ENCODE data around the gene ACE. TPM values are rescaled to one million over a fixed set of nuclear protein-coding genes. Genes with fewer than 3 reads are reported as not detected.
"Not testable (repeated sequence)": the region's sequence is repeated elsewhere in the genome, so short reads cannot be mapped to it uniquely, and the experiment has no call there.

Gene ACE
- total RNA-seq, 6 experiments from 2014 or later: 1.6 to 2.1 (median 1.7) TPM

DNA sequence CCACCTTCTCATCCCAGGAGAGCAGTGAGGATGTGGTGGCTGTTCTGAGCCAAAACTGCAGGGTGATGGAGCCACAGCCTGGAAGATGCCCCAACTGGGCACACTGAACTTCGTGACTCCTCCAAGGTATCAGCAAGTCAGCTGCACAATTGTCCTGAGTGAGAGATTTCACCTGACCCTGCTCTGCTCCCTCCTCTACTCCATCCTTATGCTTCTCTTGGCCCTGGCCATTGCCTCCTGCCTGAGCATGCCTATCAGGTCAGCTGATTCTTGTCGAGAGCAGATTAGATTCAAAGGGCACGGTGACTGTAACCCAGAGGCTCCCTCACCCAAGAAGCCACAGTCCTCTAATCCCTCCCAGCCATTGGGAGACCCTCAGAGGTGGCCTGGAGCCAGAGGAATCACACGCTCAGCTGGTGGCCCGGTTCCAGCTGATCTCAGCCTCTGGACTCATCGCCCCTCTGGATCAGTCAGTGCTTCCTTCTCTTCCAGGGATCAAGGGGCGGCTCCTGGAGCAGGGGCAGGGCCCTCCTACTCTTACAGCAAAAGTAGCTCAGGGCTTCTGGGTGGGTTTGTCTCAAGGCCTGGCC lies 23.8 kb upstream of the ACE start:
- Mint-ChIP-seq H3K4me1 (ENCODE audit: low read depth) (peaks cover 21% of the 10 kb centered on the region), H3K27ac (no peak overlapping the region), H3K27me3 (ENCODE audit: insufficient read depth) (peaks cover 5% of the 10 kb centered on the region; the same call in 1 of the 2 replicates), H3K9me3 (no peaks in the 10 kb centered on the region), H3K36me3 (ENCODE audit: low read depth) (no peaks in the 10 kb centered on the region), H3K4me3 (no peak overlapping the region)
- no peak for DNase-seq
- TF ChIP-seq, protein P1, sequence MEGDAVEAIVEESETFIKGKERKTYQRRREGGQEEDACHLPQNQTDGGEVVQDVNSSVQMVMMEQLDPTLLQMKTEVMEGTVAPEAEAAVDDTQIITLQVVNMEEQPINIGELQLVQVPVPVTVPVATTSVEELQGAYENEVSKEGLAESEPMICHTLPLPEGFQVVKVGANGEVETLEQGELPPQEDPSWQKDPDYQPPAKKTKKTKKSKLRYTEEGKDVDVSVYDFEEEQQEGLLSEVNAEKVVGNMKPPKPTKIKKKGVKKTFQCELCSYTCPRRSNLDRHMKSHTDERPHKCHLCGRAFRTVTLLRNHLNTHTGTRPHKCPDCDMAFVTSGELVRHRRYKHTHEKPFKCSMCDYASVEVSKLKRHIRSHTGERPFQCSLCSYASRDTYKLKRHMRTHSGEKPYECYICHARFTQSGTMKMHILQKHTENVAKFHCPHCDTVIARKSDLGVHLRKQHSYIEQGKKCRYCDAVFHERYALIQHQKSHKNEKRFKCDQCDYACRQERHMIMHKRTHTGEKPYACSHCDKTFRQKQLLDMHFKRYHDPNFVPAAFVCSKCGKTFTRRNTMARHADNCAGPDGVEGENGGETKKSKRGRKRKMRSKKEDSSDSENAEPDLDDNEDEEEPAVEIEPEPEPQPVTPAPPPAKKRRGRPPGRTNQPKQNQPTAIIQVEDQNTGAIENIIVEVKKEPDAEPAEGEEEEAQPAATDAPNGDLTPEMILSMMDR (IDR thresholded peaks at IDR 0.05): no peak

DNA sequence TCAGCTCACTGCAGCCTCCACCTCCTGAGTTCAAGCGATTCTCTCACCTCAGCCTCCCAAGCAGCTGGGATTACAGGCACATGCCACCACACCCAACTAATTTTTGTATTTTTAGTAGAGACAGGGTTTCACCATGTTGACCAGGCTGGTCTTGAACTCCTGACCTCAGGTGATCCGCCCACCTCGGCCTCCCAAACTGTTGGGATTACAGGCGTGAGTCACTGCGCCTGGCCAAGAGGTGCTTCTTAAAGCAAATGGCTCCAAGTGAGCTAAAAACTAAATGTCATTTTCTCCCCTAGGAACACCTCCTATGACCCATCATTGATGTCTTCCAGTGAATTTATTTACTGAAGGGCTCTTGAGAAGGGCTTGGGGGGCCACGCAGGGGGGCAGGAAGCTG lies 22.5 kb upstream of the ACE start:
- not testable (repeated sequence) for H3K27me3 Mint-ChIP-seq (ENCODE audit: insufficient read depth); H3K4me3 Mint-ChIP-seq; H3K9me3 Mint-ChIP-seq; H3K27ac Mint-ChIP-seq; H3K36me3 Mint-ChIP-seq (ENCODE audit: low read depth); DNase-seq
- H3K4me1 Mint-ChIP-seq (ENCODE audit: low read depth): peaks cover 21% of the 10 kb centered on the region

DNA sequence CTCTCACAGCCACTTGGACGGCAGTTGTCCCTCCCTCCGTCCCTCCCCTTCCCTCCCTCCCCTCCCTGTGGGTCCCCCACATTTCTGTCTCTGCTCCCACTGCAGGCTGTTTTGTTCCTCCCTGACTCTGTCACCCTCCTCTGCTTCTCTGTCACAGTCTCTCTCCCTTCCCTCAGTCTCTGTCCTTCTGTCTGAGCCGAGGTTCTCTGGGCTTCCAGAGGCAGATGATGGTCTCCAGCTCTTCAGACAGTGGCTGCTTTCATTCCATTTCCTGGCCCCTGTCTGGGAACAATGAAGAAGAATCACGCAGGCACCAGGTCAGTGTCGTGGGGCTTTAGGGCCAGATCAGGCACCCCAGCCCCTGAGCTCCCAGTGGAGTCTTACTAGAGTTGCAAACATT lies 21.9 kb upstream of the ACE start:
- H3K36me3 Mint-ChIP-seq (ENCODE audit: low read depth): no peaks in the 10 kb centered on the region
- H3K4me1 Mint-ChIP-seq (ENCODE audit: low read depth): peaks cover 23% of the 10 kb centered on the region
- no peak overlapping the region for H3K4me3 Mint-ChIP-seq
- H3K27me3 Mint-ChIP-seq (ENCODE audit: insufficient read depth): peaks cover 5% of the 10 kb centered on the region
- no peaks in the 10 kb centered on the region for H3K9me3 Mint-ChIP-seq
- DNase-seq: no peak
- H3K27ac Mint-ChIP-seq: no peak overlapping the region
- TF ChIP-seq, protein P1 (IDR thresholded peaks at IDR 0.05): no peak

DNA sequence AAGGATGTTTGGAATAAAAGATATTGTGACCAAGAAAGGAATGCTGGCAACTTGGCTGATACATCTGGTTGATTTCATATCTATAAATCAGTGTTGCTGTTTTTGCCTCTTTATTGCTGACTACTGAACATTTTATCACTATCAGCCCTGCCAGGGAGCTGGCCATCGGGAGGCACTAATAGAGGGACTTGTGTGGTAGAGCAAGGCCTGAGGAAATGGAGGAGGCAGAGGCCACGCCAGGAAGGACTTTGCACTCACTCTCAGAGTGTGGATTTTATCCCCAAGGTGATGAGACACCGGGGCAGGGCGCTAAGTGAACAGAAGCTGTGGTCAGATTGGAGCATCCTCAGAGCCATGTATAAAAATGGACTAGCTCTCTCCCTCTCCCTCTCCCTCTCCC lies 21.4 kb upstream of the ACE start:
- DNase-seq: no peak
- H3K4me1 Mint-ChIP-seq (ENCODE audit: low read depth): peaks cover 23% of the 10 kb centered on the region
- peaks cover 4% of the 10 kb centered on the region for H3K27me3 Mint-ChIP-seq (ENCODE audit: insufficient read depth)
- no peaks in the 10 kb centered on the region for H3K9me3 Mint-ChIP-seq
- H3K4me3 Mint-ChIP-seq: no peak overlapping the region
- H3K27ac Mint-ChIP-seq: no peak overlapping the region
- TF ChIP-seq, protein P1 (IDR thresholded peaks at IDR 0.05): no peak
- no peaks in the 10 kb centered on the region for H3K36me3 Mint-ChIP-seq (ENCODE audit: low read depth)

DNA sequence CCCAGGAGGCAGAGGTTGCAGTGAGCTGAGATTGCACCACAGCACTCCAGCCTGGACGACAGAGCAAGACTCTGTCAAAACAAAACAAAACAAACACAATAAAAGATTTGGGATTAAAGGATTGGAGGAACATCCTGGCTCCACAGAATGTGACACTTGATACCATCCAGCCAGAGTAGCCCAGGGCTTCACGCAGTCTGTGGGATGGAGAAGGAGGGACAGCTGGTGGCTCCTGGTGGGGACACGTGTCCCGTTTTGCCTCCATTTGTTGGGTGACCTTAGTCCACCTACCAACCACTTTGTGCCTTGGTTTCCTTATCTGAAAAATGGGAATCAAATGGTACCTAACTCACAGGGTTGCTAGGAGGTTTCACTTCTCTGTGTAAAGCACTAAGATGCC lies 18.4 kb upstream of the ACE start:
- Mint-ChIP-seq H3K36me3 (ENCODE audit: low read depth) (no peaks in the 10 kb centered on the region), H3K27ac (no peak overlapping the region), H3K9me3 (no peaks in the 10 kb centered on the region), H3K4me1 (ENCODE audit: low read depth) (peaks cover 35% of the 10 kb centered on the region), H3K4me3 (no peak overlapping the region), H3K27me3 (ENCODE audit: insufficient read depth) (peaks cover 3% of the 10 kb centered on the region)
- DNase-seq: no peak
- TF ChIP-seq, protein P1 (IDR thresholded peaks at IDR 0.05): no peak

DNA sequence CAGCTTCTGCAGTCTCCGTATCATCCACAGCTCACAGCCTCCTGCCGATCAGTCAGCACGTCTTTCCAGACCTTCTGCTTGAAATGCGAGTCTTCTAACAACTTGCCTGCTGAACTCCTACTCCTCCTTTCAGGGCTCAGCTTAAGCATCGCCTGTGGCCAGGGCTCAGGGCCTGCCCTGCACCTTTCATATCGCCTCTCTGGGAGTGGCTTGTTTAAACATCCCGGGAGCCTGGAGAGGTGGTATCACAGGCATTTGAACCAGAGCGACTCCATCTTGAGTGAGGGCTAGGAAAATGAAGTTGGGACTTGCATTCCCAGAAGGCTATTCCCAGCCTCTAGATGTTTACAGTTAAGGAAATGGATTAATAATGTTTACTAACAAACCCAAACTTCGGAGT lies 16.8 kb upstream of the ACE start:
- Mint-ChIP-seq H3K27me3 (ENCODE audit: insufficient read depth) (peaks cover 5% of the 10 kb centered on the region; the same call in 1 of the 2 replicates), H3K27ac (peak overlapping the region; percentile 99), H3K4me1 (ENCODE audit: low read depth) (peaks cover 32% of the 10 kb centered on the region), H3K9me3 (no peaks in the 10 kb centered on the region), H3K4me3 (no peak overlapping the region; the same call in 1 of the 2 replicates), H3K36me3 (ENCODE audit: low read depth) (no peaks in the 10 kb centered on the region)
- TF ChIP-seq, protein P1 (IDR thresholded peaks at IDR 0.05): no peak
- no peak for DNase-seq

Measured in HFFc6 (cell line).